ENCODE results near the gene ENAH. TPM values are rescaled to one million over a fixed set of nuclear protein-coding genes. Genes with fewer than 3 reads are reported as not detected.

Gene ENAH
- total and polyA plus RNA-seq, 2 donors (not counting 1 experiment from before 2014, with no cell fraction given) = 1.3 to 1.6 TPM

DNA sequence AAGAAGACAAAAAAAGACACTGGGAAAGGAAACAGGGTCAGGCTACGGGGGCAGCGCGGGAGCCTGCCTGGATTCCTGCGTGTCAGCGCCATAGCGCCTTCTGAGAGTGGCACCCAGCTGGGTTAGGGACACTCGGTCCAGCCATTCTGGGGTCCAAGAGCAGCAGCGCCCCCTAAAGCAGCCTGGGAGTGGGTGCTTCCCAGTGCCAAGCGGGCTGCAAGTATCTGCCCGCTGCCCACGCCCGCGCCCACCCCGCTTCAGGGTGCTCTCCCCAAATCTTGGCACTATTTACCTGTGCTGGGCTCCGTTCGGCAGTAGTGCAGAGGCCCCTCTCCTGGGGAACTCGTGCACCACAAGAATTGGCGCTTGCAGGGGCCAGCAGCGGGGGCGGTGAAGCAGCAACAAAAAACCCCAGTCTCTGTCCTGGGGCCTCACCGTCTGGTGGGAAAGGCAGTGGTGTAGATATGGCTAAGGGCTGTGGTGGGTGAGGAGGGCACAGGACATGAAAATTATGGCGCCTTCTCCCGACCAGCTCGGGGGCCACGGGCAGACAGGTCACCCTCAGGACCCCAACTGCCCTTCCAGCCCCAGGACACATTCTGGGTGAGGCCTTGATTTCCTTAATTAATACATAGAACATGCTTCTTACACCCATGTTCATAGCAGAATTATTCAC, 200.9 kb downstream of the ENAH start:
- peaks cover 4% of the 10 kb centered on the region for H3K4me1 Mint-ChIP-seq
- ChIA-PET POLR2A (interaction anchor here (1.6 kb wide), 1 partner anchor 9 kb away, joined by 3 read pairs; no protein-coding TSS in a partner anchor), CTCF (no interaction called here)
- 96% methylated on average over 25 of the region's 25 CpGs for WGBS (ENCODE audit: insufficient coverage)
- ATAC-seq (ENCODE audit: low read depth) (no peak), DNase-seq (no peak)
- no peak overlapping the region for H3K27ac ChIP-seq (ENCODE audit: low read length in 2 of 2)
- H3K4me2 ChIP-seq (replicated peaks; ENCODE audit: low read depth, low read length, poor library complexity, severe bottlenecking) = no peak overlapping the region
- H3K27me3 ChIP-seq (replicated peaks in 1 of 4; ENCODE audit: control extremely low read depth in 1 of 4, control insufficient read depth in 3 of 4, insufficient read depth in 4 of 4, low read length in 3 of 4) = peaks cover 0 to 3% (median 0%) of the 10 kb centered on the region in 4 experiments
- peaks cover 0 to 5% (median 0%) of the 10 kb centered on the region in 3 donors for H3K9me3 ChIP-seq (ENCODE audit: control extremely low read depth in 1 of 3, control insufficient read depth in 2 of 3, insufficient read depth in 1 of 3, low read length in 2 of 3)
- no peak for TF ChIP-seq EZH2 (IDR thresholded peaks at IDR 0.05; ENCODE audit: borderline replicate concordance, insufficient read depth, low read depth, low read length, poor library complexity, severe bottlenecking)
- TF ChIP-seq, protein P1, sequence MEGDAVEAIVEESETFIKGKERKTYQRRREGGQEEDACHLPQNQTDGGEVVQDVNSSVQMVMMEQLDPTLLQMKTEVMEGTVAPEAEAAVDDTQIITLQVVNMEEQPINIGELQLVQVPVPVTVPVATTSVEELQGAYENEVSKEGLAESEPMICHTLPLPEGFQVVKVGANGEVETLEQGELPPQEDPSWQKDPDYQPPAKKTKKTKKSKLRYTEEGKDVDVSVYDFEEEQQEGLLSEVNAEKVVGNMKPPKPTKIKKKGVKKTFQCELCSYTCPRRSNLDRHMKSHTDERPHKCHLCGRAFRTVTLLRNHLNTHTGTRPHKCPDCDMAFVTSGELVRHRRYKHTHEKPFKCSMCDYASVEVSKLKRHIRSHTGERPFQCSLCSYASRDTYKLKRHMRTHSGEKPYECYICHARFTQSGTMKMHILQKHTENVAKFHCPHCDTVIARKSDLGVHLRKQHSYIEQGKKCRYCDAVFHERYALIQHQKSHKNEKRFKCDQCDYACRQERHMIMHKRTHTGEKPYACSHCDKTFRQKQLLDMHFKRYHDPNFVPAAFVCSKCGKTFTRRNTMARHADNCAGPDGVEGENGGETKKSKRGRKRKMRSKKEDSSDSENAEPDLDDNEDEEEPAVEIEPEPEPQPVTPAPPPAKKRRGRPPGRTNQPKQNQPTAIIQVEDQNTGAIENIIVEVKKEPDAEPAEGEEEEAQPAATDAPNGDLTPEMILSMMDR (IDR thresholded peaks at IDR 0.05) = no peak
- H4K20me1 ChIP-seq (ENCODE audit: control insufficient read depth, insufficient read depth, low read length, poor library complexity, severe bottlenecking) = no peaks in the 10 kb centered on the region
- H3K9ac ChIP-seq (ENCODE audit: low read length) = no peak overlapping the region
- H3K27ac Mint-ChIP-seq = no peak overlapping the region
- H3K36me3 ChIP-seq (replicated peaks in 1 of 2; ENCODE audit: control extremely low read depth in 1 of 2, control insufficient read depth in 1 of 2, extremely low read depth in 1 of 2, insufficient read depth in 2 of 2, low read length in 1 of 2) = no peaks in the 10 kb centered on the region
- no peak overlapping the region for H2AFZ ChIP-seq (ENCODE audit: insufficient read depth, low read depth, low read length, poor library complexity, severe bottlenecking)
- H3K4me3 ChIP-seq (ENCODE audit: control extremely low read depth in 1 of 5, extremely low read depth in 1 of 5, insufficient read depth in 1 of 5, low read depth in 2 of 5, low read length in 4 of 5) = no peak overlapping the region
- no peak overlapping the region for H3K4me3 Mint-ChIP-seq
- H3K79me2 ChIP-seq (ENCODE audit: control insufficient read depth, insufficient read depth, low read length) = no peaks in the 10 kb centered on the region
- H3K27me3 Mint-ChIP-seq = no peaks in the 10 kb centered on the region
- H3K9me3 Mint-ChIP-seq (ENCODE audit: insufficient read depth) = no peaks in the 10 kb centered on the region
- H3K4me1 ChIP-seq (ENCODE audit: control insufficient read depth in 2 of 2, insufficient read depth in 2 of 2, low read length in 2 of 2) = no peaks in the 10 kb centered on the region
- intact Hi-C loops (cut with micrococcal nuclease) = no loop called here

DNA sequence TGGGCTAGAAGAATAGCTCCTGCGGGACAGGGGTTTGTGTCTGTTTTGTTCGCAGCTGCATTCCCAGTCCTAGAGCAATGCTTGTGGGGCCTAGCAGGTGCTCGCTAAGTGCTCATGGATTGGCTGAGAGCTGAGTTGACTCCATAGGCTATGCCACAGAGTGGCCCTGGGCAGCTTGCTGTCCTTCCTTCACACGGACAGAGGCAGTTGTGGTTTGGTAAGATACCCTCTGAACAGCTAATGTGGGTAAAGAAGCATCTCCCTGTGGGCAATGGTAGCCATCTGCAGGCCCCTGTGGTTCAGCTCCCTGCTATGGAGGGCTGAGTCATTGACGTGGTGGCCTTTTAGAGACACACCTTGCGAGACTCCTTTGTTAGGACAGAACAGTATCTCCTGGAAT, 201.6 kb downstream of the ENAH start:
- no peaks in the 10 kb centered on the region for H3K79me2 ChIP-seq (ENCODE audit: control insufficient read depth, insufficient read depth, low read length)
- TF ChIP-seq, protein P1 (IDR thresholded peaks at IDR 0.05) = no peak
- no peak for TF ChIP-seq EZH2 (IDR thresholded peaks at IDR 0.05; ENCODE audit: borderline replicate concordance, insufficient read depth, low read depth, low read length, poor library complexity, severe bottlenecking)
- H3K4me2 ChIP-seq (replicated peaks; ENCODE audit: low read depth, low read length, poor library complexity, severe bottlenecking) = no peak overlapping the region
- no peaks in the 10 kb centered on the region for H3K36me3 ChIP-seq (replicated peaks in 1 of 2; ENCODE audit: control extremely low read depth in 1 of 2, control insufficient read depth in 1 of 2, extremely low read depth in 1 of 2, insufficient read depth in 2 of 2, low read length in 1 of 2)
- H3K9ac ChIP-seq (ENCODE audit: low read length) = no peak overlapping the region
- Mint-ChIP-seq H3K9me3 (ENCODE audit: insufficient read depth) (no peaks in the 10 kb centered on the region), H3K4me1 (peaks cover 5% of the 10 kb centered on the region), H3K27me3 (no peaks in the 10 kb centered on the region), H3K4me3 (no peak overlapping the region), H3K27ac (no peak overlapping the region)
- no peak overlapping the region for H3K4me3 ChIP-seq (ENCODE audit: control extremely low read depth in 1 of 5, extremely low read depth in 1 of 5, insufficient read depth in 1 of 5, low read depth in 2 of 5, low read length in 4 of 5)
- no peak overlapping the region for H2AFZ ChIP-seq (ENCODE audit: insufficient read depth, low read depth, low read length, poor library complexity, severe bottlenecking)
- ATAC-seq (ENCODE audit: low read depth) = no peak
- POLR2A ChIA-PET = interaction anchor here (1.6 kb wide), 1 partner anchor 9 kb away, joined by 3 read pairs; no protein-coding TSS in a partner anchor
- no peak overlapping the region for H3K27ac ChIP-seq (ENCODE audit: low read length in 2 of 2)
- CTCF ChIA-PET = no interaction called here
- no peak for DNase-seq
- peaks cover 0 to 3% (median 0%) of the 10 kb centered on the region in 4 experiments for H3K27me3 ChIP-seq (replicated peaks in 1 of 4; ENCODE audit: control extremely low read depth in 1 of 4, control insufficient read depth in 3 of 4, insufficient read depth in 4 of 4, low read length in 3 of 4)
- peaks cover under 1 to 3% of the 10 kb centered on the region in 2 donors for H3K4me1 ChIP-seq (ENCODE audit: control insufficient read depth in 2 of 2, insufficient read depth in 2 of 2, low read length in 2 of 2)
- no peaks in the 10 kb centered on the region for H4K20me1 ChIP-seq (ENCODE audit: control insufficient read depth, insufficient read depth, low read length, poor library complexity, severe bottlenecking)
- H3K9me3 ChIP-seq (ENCODE audit: control extremely low read depth in 1 of 3, control insufficient read depth in 2 of 3, insufficient read depth in 1 of 3, low read length in 2 of 3) = peaks cover 0 to 5% (median 0%) of the 10 kb centered on the region in 3 donors
- 88% methylated on average over 4 of the region's 6 CpGs for WGBS (ENCODE audit: insufficient coverage)
- intact Hi-C loops (cut with micrococcal nuclease) = no loop called here

Measured in B cell (primary cell).